KOPT-K1 (cell line): ENCODE measurements around the gene ZNF341.
A peak's percentile ranks its signal among the peaks of the same experiment; 100 is the strongest.
"Not testable (repeated sequence)": the region's sequence is repeated elsewhere in the genome, so short reads cannot be mapped to it uniquely, and the experiment has no call there.

ENCODE experiments used
- H3K27ac ChIP-seq: fragments of 200-600 bp; sonication (generic); 2 replicates; pipeline ENCODE4 v1.5.1; 2016; ENCODE audit warnings: antibody characterized with exemption, mild to moderate bottlenecking, low read depth, low read length; ENCODE audit not compliant: poor library complexity, severe bottlenecking
- H3K36me3 ChIP-seq: fragments of 200-600 bp; sonication (generic); 2 replicates; pipeline ENCODE4 v1.5.1; 2017; ENCODE audit warnings: antibody characterized with exemption, mild to moderate bottlenecking, low read length, moderate library complexity; ENCODE audit not compliant: insufficient read depth
- H3K9me3 ChIP-seq: fragments of 200-600 bp; sonication (generic); 2 replicates; pipeline ENCODE4 v1.5.1; 2017; ENCODE audit warnings: antibody characterized with exemption, low read length, mild to moderate bottlenecking; ENCODE audit not compliant: insufficient read depth, poor library complexity, severe bottlenecking

The ZNF341 gene

DNA sequence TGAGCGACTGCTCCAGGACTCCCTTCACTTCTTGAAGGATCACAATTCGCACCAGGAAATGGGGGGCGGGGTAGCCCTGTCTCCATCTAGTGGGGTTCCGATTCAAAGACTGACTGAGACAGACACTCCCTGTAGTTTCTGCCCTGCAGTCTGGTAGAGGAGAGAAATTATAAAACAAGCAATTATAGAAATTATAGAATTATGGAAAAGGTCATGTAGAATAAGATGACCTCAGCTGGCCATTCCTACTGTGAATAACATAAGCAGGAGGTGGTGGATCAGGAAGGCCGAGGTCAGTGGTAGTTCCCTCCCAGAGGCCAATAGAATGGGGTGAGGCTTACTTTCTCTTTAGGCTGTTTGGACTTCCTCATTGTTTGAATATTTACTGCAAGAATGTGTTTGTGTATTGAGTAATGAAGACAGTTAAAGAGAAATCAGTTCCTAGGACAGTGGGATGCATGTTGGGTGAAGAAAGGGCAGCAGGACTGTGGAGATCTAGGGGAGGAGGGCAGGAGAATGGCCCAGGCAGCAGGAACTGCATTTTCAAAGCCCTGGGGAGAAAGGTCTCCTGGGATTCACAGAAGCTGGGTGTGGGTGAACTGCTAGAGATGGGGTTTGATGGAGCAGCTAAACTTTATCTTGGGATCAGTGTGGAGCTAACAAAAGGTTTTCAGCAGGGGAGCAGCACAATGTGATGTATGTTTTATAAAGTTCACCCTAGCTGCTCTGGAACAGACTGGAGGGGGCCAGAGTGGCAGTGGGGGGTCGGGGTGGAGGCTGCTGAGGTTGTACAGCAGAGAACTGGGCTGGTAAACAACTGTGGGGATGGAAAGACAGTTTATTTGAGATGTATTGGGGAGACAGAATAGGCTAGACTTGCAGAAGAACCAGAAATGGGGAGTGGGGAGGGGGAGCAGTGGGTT, 2.1 kb downstream of the ZNF341 start:
- no peak overlapping the region for H3K27ac ChIP-seq
- H3K36me3 ChIP-seq: no peaks in the 10 kb centered on the region
- peaks cover 26% of the 10 kb centered on the region for H3K9me3 ChIP-seq

DNA sequence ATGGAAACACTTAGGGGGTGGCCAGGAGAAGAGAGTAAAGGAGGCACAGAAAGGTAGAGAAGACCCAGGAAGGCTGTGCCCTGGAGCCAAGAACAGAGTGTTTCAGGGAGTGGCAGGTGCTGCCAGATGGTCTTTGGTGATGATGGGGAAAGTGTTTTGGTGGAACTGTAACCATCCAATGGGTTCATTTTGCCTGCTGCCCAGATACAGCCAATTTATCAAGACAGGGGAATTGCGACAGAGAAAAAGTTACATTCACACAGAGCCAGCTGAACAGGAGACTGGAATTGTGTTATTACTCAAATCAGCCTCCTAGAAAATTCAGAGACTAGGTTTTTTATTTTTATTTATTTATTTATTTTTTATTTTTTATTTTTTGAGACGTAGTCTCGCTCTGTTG, 5.2 kb downstream of the ZNF341 start:
- no peak overlapping the region for H3K27ac ChIP-seq
- H3K36me3 ChIP-seq: no peaks in the 10 kb centered on the region
- peaks cover 26% of the 10 kb centered on the region for H3K9me3 ChIP-seq

DNA sequence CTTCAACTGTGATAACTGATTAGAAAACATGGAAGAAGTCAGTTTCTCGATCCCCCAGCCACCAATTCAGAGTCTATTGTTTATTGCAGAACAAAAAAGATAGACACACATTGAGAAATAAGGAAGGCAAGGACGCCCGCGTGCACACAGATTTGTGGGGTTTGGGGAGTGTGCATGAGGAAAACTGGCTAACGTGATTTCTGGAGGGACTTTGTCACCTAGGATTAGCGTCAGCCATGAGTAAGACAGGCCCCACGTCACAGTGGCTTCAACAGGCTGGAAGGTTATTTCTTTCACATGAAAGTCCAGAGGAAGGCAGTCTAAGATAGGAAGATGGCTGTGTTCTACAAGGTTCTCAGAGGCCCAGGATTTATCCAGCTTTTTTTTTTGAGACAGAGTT, 7.7 kb downstream of the ZNF341 start:
- peaks cover 26% of the 10 kb centered on the region for H3K9me3 ChIP-seq

DNA sequence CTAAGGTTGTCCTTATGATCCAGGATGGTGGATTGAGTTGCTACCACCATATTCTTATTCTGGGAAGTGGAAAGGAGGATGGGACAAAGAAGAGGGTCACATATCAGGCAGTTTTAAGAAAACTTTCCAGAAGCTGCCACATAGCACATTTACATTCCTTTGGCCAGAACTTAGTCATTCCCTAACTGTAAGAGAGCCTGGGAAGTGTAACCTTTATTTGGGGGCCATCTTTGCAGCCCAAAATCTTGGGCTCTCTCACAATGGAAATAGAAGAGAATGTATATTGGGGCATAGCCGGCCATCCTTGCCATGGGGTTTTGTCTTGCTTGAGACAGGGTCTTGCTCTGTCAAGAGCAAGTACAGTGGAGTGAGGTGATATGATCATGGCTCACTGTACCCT, 8.4 kb downstream of the ZNF341 start:
- H3K36me3 ChIP-seq: no peaks in the 10 kb centered on the region
- no peak overlapping the region for H3K27ac ChIP-seq
- H3K9me3 ChIP-seq: peaks cover 26% of the 10 kb centered on the region

More for the DNA sequence above, 7.7 kb downstream of the ZNF341 start:
- Histone ChIP-seq H3K36me3 (no peaks in the 10 kb centered on the region), H3K27ac (no peak overlapping the region)

DNA sequence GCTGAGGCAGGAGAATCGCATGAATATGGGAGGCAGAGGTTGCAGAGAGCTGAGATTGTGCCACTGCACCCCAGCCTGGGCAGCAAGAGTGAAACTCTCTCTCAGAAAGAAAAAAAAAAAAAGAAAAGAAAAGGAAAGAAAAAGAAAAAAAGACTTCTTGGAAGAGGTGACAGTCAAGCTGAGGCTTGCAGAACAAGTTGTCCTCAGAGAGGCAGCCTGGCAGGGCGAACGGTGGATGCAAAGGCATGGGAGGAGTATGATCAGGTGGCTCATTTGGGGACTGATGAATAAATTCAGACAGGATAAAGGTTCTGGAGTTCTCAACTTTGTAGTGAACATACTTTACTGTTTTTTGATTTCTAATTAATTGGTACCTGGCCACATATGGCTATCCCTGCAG, 12.4 kb downstream of the ZNF341 start:
- H3K27ac ChIP-seq: no peak overlapping the region

DNA sequence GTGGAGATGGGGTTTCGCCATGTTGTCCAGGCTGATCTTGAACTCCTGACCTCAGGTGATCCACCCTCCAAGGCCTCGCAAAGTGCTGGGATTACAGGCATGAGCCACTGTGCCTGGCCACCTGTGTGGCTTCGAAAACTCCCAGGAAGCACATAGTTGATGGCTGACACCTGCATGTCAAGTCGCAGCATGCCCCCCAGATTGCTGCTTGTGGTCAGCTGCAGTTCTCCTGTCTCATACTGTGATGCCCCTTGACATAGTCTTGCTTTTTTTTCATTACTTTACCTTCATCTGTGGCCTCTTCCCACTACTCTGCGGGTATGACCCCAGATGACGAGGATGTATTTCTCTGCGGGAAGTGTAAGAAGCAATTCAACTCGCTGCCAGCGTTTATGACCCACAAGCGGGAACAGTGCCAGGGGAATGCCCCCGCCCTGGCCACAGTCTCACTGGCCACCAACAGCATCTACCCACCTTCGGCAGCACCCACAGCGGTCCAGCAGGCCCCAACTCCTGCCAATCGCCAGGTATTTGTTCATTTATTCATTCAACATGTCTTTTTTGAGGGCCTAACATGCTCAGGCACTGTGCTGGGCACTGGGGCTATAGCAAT, 13.1 kb downstream of the ZNF341 start:
- H3K36me3 ChIP-seq: no peaks in the 10 kb centered on the region
- no peaks in the 10 kb centered on the region for H3K9me3 ChIP-seq
- H3K27ac ChIP-seq: no peak overlapping the region

More for the DNA sequence above, 12.4 kb downstream of the ZNF341 start:
- H3K9me3 ChIP-seq: no peaks in the 10 kb centered on the region
- no peaks in the 10 kb centered on the region for H3K36me3 ChIP-seq

DNA sequence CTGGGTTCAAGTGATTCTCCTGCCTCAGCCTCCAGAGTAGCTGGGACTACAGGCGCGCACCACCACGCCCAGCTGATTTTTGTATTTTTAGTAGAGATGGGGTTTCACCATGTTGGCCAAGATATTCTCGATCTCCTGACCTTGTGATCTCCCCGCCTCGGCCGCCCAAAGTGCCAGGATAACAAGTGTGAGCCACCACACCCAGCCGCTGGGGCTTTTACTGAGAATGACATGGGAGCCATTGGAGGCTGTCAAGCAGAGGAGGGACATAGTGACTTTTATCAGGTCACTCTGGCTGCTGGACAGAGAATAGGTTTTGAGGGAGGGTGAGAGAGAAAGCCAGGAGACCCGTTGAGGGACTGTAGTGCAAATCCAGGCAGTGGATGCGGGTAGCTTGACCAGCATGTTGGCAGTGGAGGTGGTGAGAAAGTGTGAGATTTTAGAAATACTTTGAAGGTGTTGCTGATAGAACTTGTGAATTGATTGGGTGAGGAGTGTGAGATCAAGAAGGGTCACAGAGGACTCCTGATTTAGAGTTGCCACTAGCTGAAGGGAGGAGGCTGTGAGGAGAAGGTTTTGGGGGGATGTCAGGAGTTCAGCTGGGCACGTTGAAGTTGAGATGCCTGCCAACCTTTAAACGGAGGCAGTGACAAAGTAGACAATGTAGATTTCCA, 14.7 kb downstream of the ZNF341 start:
- no peaks in the 10 kb centered on the region for H3K36me3 ChIP-seq
- H3K9me3 ChIP-seq: no peaks in the 10 kb centered on the region
- no peak overlapping the region for H3K27ac ChIP-seq

DNA sequence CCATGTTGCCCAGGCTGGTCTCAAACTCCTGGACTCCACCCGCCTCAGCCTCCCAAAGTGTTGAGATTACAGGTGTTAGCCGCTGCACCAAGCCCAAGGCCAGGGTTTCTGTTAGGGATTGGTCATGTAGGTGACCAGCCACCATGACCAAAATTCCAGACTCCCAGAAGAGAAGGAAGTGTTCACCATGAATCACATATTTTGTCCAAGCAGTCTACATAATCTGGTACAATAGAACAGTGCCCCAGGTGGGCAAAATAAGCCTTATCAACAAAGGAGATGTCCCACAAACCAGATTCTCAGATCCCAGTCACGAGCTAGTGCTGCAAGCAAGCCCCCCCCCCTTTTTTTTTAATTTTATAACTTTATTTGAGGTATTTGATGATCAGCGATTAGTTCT, 20.0 kb downstream of the ZNF341 start:
- Histone ChIP-seq H3K36me3 (no peaks in the 10 kb centered on the region), H3K9me3 (no peaks in the 10 kb centered on the region), H3K27ac (no peak overlapping the region)

DNA sequence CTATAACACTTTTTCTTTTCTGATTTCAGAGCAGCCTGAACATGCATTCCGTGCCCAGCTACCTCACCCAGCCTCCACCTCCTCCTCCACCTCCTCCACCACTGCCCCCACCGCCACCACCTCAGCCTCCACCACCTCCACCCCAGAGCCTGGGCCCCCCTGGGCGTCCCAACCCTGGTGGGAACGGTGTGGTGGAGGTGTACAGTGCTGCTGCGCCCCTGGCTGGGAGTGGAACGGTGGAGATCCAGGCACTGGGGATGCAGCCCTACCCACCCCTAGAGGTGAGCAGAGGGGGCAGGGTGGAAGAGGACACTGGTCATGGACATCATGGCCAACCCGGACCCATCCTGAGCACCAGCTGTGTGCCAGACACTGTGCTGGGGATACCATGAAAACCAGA, 21.3 kb downstream of the ZNF341 start:
- Histone ChIP-seq H3K27ac (no peak overlapping the region), H3K36me3 (no peaks in the 10 kb centered on the region; the same call in 1 of the 2 replicates), H3K9me3 (peaks cover 7% of the 10 kb centered on the region)

DNA sequence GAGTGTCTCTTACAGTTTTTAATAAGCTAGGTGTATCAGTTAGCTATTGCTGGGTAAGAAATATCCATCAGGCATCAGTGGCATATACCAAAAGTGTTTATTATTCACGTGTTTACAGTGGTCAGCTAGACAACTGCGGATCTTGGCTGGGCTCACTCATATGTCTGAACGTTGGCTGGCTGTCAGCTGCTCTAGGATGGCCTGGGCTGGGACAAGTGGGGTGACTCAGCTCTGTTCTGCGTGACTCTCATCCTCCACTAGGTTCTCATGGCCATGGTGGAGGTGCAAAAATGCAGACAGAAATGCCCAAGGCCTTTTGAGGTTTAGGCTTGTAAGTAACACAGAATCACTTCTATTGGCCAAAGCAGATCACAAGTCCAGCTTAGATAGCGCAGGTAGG, 22.0 kb downstream of the ZNF341 start:
- Histone ChIP-seq H3K27ac (no peak overlapping the region), H3K36me3 (no peaks in the 10 kb centered on the region; the same call in 1 of the 2 replicates)

DNA sequence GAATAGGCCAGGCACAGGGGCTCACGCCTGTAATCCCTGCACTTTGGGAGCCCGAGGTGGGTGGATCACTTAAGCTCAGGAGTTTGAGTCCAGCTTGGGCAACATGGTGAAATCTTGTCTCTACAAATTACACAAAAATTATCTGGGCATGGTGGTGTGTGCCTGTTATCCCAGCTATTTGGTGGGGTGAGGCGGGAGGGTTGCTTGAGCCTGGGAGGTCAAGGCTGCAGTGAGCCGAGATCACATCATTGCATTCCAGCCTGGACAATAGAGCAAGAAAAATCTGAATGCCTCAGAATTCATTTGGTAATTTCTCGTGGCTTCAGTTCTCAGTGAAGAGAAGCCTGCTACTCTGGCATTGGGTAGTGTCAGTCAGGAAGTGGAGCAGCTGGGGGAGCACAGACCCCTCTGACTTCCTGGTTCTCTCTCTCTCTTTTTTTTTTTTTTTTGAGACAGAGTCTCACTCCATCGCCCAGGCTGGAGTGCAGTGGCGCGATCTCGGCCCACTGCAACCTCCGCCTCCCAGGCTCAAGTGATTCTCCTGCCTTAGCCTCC, 24.2 kb downstream of the ZNF341 start:
- H3K27ac ChIP-seq: peak overlapping the region; percentile 53
- H3K9me3 ChIP-seq, H3K36me3 ChIP-seq: not testable (repeated sequence)

More for the DNA sequence above, 22.0 kb downstream of the ZNF341 start:
- peaks cover 7% of the 10 kb centered on the region for H3K9me3 ChIP-seq

DNA sequence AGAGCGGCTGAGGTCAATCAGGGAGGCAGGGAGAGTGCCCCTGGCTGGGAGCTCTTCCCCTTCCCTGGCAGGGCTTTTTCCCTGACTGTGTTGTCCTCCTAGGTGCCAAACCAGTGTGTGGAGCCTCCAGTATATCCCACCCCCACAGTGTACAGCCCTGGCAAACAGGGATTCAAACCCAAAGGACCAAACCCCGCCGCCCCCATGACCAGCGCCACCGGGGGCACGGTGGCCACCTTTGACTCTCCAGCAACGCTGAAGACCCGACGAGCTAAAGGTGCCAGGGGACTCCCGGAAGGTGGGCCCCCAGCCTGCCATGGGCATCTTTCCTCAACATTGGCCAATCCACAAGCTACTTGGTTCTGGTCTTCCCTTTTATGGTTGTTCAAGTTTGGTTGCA, 25.2 kb downstream of the ZNF341 start:
- Histone ChIP-seq H3K27ac (no peak overlapping the region), H3K9me3 (peaks cover 7% of the 10 kb centered on the region), H3K36me3 (no peaks in the 10 kb centered on the region; the same call in 1 of the 2 replicates)

DNA sequence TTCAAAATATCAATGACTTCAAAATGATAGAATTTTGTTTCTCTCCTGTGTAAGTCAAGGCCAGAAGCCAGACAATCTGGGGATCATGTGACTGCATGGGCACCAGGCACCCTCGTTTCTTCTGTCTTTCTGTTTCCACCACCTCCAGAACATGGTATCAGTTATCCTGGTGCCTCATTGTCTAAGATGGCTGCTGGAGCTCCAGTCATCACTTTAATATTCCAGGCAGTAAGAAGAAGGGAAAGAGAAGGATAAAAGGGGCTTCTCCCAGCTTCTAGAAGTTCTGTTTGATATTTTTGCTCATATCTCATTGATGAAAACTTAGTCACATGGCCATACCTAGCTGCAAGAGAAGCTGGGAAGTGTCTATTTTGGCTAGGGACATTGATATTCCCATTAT, 25.7 kb downstream of the ZNF341 start:
- H3K9me3 ChIP-seq: peaks cover 7% of the 10 kb centered on the region
- H3K27ac ChIP-seq: no peak overlapping the region
- no peaks in the 10 kb centered on the region; the same call in 1 of the 2 replicates for H3K36me3 ChIP-seq

DNA sequence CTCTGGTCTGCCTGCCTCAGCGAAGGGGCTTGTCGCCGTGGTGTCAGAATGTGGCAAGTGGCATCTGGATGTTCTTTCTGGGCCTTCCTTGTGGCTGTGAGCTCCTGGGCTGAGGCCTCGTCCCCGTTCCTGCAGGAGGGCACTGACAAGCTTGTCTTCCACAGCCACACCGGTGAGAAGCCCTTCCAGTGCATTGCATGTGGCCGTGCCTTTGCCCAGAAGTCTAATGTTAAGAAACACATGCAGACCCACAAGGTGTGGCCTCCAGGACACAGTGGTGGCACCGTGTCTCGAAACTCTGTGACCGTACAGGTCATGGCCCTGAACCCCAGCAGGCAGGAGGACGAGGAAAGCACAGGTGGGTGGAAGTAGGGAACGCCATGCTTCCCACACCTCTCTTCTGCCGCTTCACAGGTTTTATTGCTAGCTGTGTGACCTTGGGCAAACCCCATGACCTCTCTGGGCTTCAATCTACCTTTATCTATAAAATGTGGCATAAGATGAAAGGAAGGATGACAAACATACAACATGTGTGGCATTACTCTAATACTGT, 30.0 kb downstream of the ZNF341 start:
- Histone ChIP-seq H3K36me3 (no peaks in the 10 kb centered on the region; the same call in 1 of the 2 replicates), H3K9me3 (peaks cover 7% of the 10 kb centered on the region), H3K27ac (no peak overlapping the region)

DNA sequence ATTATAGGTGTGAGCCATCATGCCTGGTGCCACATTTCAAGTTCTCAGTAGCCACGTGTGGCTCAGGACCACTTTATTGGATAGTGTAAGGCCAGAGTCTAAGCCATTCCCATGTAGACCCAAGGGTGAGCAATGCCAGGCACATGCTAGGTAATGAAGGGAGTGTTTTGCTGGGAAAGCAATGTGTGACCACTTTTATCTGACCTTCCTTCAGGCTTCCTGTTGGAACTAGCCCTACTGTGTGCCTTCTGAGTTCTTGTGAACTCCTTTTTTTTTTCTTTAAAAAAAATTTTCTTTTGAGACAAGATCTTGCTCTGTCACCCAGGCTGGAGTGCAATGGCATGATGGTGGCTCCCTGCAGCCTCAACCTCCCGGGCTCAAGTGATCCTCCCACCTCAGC, 33.3 kb downstream of the ZNF341 start:
- Histone ChIP-seq H3K27ac (no peak overlapping the region), H3K36me3 (no peaks in the 10 kb centered on the region), H3K9me3 (no peaks in the 10 kb centered on the region)
